SU-DHL-6 (cell line): ENCODE measurements around the gene ABCB8.

Experiments used
- CTCF ChIP-seq: fragments of 200-600 bp; sonication (generic); IDR thresholded peaks from one replicate; pipeline ENCODE4 v1.5.1; 2017; ENCODE audit warnings: antibody characterized with exemption, mild to moderate bottlenecking, low read length, moderate library complexity; ENCODE audit not compliant: insufficient read depth, poor library complexity, severe bottlenecking
- EZH2phosphoT487 ChIP-seq: fragments of 200-600 bp; sonication (generic), shearing (Covaris generic); conservative IDR thresholded peaks from 2 replicates; pipeline ENCODE4 v1.6.1; 2018; ENCODE audit warnings: mild to moderate bottlenecking, antibody characterized with exemption, low read length, moderate library complexity, mixed read lengths

GRCh38 chr7:151094675-151095074, 66.4 kb downstream of the ABCB8 start:
- TF ChIP-seq CTCF (no peak), EZH2phosphoT487 (no peak)
